Fibroblast of skin of abdomen (primary cell): ENCODE measurements around the gene MEAF6. TPM values are rescaled to one million over a fixed set of nuclear protein-coding genes. Genes with fewer than 3 reads are reported as not detected.
"Not testable (repeated sequence)": the region's sequence is repeated elsewhere in the genome, so short reads cannot be mapped to it uniquely, and the experiment has no call there.

Source experiments
- DNase-seq: peaks from one replicate; pipeline ENCODE4 v3.0.0-alpha.2; 2013
- polyA plus RNA-seq, 2 experiments: library from polyadenylated mRNA; unstranded; fragments of 120-200 nt; gene quantifications; one replicate each; pipeline ENCODE4 v1.2.1, GENCODE V29; 2013; ENCODE audit not compliant: insufficient read length in 2 of 2

MEAF6 gene
- polyA plus RNA-seq (2013, experiment 1 of 2; ENCODE audit: insufficient read length) = 58.4 TPM
- 59.6 TPM for polyA plus RNA-seq (2013, experiment 2 of 2; ENCODE audit: insufficient read length)

DNA sequence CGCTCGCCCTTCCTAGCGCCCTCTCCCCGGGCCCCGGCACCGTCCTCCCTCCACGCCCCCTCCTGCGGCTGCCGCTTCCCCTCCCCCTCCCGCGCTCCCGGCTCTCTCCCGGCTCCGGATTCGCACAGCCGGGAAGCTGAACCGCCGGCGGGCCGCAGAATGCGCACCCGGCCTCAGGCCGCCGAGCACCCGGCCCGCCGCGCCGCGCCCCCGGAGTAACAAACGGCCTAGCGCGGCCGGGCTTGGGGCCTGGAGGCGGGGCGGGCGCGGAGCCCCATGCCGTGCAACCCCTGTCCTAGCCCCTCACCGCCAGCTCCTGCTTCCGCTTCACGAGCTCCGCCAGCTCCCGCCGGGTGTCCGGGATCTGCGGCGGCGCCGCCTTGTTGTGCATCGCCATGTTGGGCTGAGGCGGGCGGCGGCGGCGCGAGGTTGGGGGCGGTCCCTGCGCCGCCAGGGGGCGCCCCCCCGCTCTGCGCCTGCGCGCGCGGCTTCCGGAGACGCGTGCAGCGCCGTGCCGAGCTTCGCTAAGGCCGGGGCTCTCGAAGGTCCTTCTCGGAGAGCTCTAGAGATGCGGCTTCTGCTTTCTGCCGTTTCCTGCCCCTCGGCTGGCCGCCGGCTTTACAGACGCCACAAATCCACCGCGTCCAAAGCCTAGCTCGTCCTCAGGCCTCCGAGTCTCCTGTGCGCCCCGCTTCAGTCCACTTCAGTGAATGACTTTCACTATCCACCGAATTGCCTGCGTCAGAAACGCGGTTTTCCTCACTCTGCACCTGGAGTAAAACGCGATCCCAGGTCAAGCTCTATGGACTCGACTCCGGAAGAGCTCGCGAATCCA, at the start of gene MEAF6:
TSS of gene MEAF6 (minus strand) at position 417 of the 835 bp plus-strand sequence. CDS start at position 397, 20 bp downstream.
- peak; percentile 80 for DNase-seq

GRCh38 chr1:37562984-37563383, 48.4 kb upstream of the MEAF6 start:
- no peak for DNase-seq

- DNase-seq = peak; percentile 46
These were observed 46.9 kb upstream of the MEAF6 start for GRCh38 chr1:37561133-37562132.

- no peak for DNase-seq
These were observed 46.0 kb upstream of the MEAF6 start for GRCh38 chr1:37560401-37561132.

GRCh38 chr1:37559957-37560379, 45.4 kb upstream of the MEAF6 start:
- not testable (repeated sequence) for DNase-seq

DNA sequence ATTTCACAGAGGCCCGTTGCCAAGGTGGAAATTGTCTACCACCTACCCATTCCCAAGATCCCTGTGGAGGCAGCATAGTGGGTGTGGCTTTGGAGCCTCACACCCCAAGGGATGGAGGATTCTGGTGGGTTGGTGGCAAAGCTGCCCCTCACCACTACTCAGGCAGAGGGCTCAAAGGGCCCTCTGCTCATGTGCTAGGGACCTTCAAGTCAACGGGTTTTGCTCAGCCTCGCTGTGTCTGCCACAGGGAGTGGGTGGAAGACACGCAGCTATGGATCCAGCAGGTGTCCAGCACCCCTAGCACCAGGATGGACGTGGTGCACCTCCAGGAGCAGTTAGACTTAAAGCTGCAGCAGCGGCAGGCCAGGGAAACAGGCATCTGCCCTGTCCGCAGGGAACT, 44.5 kb upstream of the MEAF6 start:
- no peak for DNase-seq

DNA sequence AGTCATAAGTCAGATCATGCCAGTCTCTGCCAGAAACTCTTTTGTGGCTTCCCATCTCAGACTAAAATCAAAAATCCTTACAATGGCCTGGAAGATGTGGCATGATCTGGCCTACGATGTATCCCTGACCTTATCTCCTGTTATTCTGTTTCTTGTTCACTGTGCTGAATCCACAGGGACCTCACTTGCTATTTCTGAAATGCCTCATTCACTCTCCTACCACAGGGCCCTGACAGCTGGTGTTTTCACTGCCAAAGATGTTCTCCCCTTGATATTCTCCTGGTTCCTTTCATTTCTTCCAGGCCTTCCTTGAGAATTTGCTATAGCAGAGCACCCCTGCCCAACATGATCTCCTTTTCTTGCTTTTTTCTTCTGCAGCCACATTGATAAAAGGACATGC, 43.8 kb upstream of the MEAF6 start:
- DNase-seq = no peak

- DNase-seq = no peak
These were observed 42.8 kb upstream of the MEAF6 start for GRCh38 chr1:37557402-37557801.

GRCh38 chr1:37556712-37557196, 42.2 kb upstream of the MEAF6 start, which contains the start of gene DNALI1:
Gene DNALI1 (plus strand): TSS chr1:37556940. CDS start chr1:37556995, 55 bp downstream.
- DNase-seq = peak; percentile 84

- peak; percentile 93 for DNase-seq
These were observed 39.6 kb upstream of the MEAF6 start, which contains the start of gene SNIP1 for GRCh38 chr1:37553927-37554808. Gene SNIP1 (minus strand): TSS chr1:37554293. CDS start chr1:37554229, 64 bp downstream.

DNA sequence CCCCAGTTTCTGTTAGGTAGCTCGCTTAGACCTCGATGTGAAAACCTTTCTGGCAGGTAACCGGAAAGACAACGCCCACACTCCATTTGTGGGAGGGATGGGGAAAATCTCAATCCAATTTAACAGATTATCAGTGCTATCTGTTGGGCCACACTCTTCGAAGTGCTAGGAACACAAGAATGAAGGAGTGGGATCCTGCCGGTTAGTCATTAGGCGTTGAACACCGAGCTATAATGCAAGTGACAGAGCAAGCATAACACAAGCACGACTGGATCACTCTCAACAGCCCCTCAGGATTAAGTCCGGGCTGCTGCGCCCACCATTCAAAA, 39.0 kb upstream of the MEAF6 start:
- DNase-seq = no peak

GRCh38 chr1:37549341-37549740, 34.8 kb upstream of the MEAF6 start:
- DNase-seq = no peak

DNA sequence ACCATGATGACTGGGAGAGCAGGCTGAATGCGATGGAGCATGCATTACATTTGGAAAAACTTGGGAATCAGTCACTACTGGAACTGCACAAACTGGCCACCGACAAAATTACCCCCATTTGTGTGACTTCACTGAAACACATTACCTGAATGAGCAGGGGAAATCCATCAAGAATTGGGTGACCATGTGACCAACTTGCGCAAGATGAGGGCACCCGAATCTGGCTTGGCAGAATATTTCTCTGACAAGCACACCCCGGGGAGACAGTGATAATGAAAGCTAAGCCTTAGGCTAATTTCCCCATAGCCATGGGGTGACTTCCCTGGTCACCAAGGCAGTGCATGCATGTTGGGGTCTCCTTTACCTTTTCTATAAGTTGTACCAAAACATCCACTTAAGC, 30.5 kb upstream of the MEAF6 start:
- no peak for DNase-seq

GRCh38 chr1:37544530-37544929, 30.0 kb upstream of the MEAF6 start:
- no peak for DNase-seq

DNA sequence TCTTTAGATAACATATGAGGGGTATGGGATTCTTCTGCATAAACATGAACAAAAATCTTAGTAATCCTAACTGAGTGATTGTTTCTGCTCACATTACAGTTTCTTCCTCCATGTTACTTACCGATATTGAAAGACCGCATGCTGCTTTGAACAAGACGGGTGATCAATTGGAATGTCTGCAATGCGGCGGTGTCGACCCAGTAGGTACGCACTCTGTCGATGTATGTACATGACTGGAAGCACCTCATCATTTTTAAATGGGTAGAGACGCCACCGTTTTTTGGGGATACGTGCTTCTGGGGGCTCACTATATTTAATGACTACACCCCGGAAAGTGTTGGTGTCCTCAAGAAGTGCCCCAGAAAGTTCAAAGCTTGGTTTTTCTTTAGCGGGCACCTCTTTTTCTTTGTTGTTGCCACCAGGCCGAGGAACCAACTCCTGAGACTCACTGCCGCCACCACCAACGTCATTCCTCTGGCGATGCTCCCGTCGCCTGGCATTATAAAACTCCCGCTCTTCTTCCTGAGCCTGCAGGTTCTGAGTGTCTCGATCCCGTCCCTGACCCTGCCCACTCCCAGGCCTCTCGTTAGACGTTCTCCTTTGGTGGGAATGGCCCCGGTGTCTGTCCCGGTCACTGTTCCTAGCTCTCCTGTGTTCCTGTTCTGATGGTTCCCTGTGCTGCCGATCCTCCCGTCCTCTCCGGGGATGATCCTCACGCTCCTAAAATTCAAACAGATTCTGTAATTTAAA, 25.6 kb upstream of the MEAF6 start:
- DNase-seq = no peak

GRCh38 chr1:37539154-37539553, 24.6 kb upstream of the MEAF6 start:
- DNase-seq = not testable (repeated sequence)

- DNase-seq = no peak
These were observed 22.8 kb upstream of the MEAF6 start for GRCh38 chr1:37537378-37537777.

- no peak for DNase-seq
These were observed 18.9 kb upstream of the MEAF6 start for GRCh38 chr1:37533317-37534093.

DNA sequence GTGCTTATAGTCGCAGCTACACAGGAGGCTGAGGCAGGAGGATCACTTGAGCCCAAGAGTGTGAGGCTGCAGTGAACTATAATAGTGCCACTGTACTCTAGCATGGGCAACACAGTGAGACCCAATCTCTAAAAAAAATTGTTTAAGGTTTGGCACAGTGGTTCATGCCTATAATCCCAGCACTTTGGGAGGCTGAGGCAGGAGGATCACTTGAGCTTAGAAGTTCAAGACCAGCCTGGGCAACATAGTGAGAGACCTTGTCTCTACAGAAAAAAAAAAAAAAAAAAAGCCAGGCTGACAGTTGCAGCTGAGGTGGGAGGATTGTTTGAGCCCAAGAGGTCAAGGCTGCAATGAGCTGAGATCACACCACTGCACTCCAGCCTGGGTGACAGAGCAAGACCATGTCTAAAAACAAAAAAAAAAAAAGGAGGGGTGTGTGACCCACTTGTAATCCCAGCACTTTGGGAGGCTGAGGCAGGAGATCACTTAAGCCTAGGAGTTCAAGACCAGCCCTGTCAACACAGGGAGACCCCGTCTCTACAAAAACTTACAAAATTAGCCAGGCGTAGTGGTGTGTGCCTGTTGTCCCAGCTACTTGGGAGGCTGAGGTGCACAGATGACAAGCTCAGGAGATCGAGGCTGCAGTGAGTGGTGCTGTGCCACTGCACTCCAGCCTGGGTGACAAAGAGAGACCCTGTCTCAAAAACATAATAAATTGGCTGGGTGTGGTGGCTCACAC, 18.0 kb upstream of the MEAF6 start:
- not testable (repeated sequence) for DNase-seq
